Measurements from ENCODE around the gene KBTBD2.
A peak's percentile ranks its signal among the peaks of the same experiment; 100 is the strongest.
"Not testable (repeated sequence)": the region's sequence is repeated elsewhere in the genome, so short reads cannot be mapped to it uniquely, and the experiment has no call there.

KBTBD2 gene

GRCh38 chr7:32894171-32894570 is 2.6 kb upstream of the KBTBD2 start:
- no peak for FAIRE-seq
- DNase-seq (ENCODE audit: insufficient read length, low spot score) = no peak

GRCh38 chr7:32893722-32894121 is 2.2 kb upstream of the KBTBD2 start:
- FAIRE-seq (no peak), DNase-seq (ENCODE audit: insufficient read length, low spot score) (no peak)

- FAIRE-seq = no peak
- DNase-seq (ENCODE audit: insufficient read length, low spot score) = no peak
Measured at GRCh38 chr7:32893207-32893524, 1.6 kb upstream of the KBTBD2 start.

GRCh38 chr7:32892521-32893206 is 1.1 kb upstream of the KBTBD2 start:
- DNase-seq (ENCODE audit: insufficient read length, low spot score) (peak; percentile 20), FAIRE-seq (no peak)

GRCh38 chr7:32891800-32892520 is 400 bp upstream of the KBTBD2 start:
- DNase-seq (ENCODE audit: insufficient read length, low spot score) (peak; percentile 90), FAIRE-seq (peak; percentile 68)

- no peak for FAIRE-seq
- DNase-seq (ENCODE audit: insufficient read length, low spot score) = no peak
Measured at GRCh38 chr7:32890793-32891042, 842 bp downstream of the KBTBD2 start.

- FAIRE-seq (no peak), DNase-seq (ENCODE audit: insufficient read length, low spot score) (peak; percentile 42)
Measured at GRCh38 chr7:32890010-32890792, 1.4 kb downstream of the KBTBD2 start.

- FAIRE-seq = no peak
- no peak for DNase-seq (ENCODE audit: insufficient read length, low spot score)
Measured at GRCh38 chr7:32888505-32888904, 3.1 kb downstream of the KBTBD2 start.

- FAIRE-seq (no peak), DNase-seq (ENCODE audit: insufficient read length, low spot score) (no peak)
Measured at GRCh38 chr7:32887395-32887794, 4.2 kb downstream of the KBTBD2 start.

- DNase-seq (ENCODE audit: insufficient read length, low spot score) (no peak), FAIRE-seq (no peak)
Measured at GRCh38 chr7:32881074-32881982, 10.2 kb downstream of the KBTBD2 start.

GRCh38 chr7:32879460-32879859 is 12.1 kb downstream of the KBTBD2 start:
- FAIRE-seq (peak; percentile 66), DNase-seq (ENCODE audit: insufficient read length, low spot score) (no peak)

- DNase-seq (ENCODE audit: insufficient read length, low spot score); FAIRE-seq: not testable (repeated sequence)
Measured at GRCh38 chr7:32878023-32878422, 13.5 kb downstream of the KBTBD2 start.

GRCh38 chr7:32872421-32872820 is 19.1 kb downstream of the KBTBD2 start:
- DNase-seq (ENCODE audit: insufficient read length, low spot score) (no peak), FAIRE-seq (no peak)

- FAIRE-seq (no peak), DNase-seq (ENCODE audit: insufficient read length, low spot score) (no peak)
Measured at GRCh38 chr7:32871624-32872371, 19.8 kb downstream of the KBTBD2 start.

GRCh38 chr7:32870298-32870697 is 21.3 kb downstream of the KBTBD2 start:
- FAIRE-seq (no peak), DNase-seq (ENCODE audit: insufficient read length, low spot score) (no peak)

- FAIRE-seq (no peak), DNase-seq (ENCODE audit: insufficient read length, low spot score) (no peak)
Measured at GRCh38 chr7:32869716-32870115, 21.8 kb downstream of the KBTBD2 start.

- FAIRE-seq = no peak
- no peak for DNase-seq (ENCODE audit: insufficient read length, low spot score)
Measured at GRCh38 chr7:32868116-32868515, 23.4 kb downstream of the KBTBD2 start.

GRCh38 chr7:32865448-32866030 is 26.0 kb downstream of the KBTBD2 start:
- FAIRE-seq = no peak
- no peak for DNase-seq (ENCODE audit: insufficient read length, low spot score)

- not testable (repeated sequence) for FAIRE-seq; DNase-seq (ENCODE audit: insufficient read length, low spot score)
Measured at GRCh38 chr7:32863872-32864271, 27.7 kb downstream of the KBTBD2 start.

GRCh38 chr7:32860090-32860489 is 31.5 kb downstream of the KBTBD2 start:
- FAIRE-seq = no peak
- DNase-seq (ENCODE audit: insufficient read length, low spot score) = no peak
